Neural cell (in vitro differentiated cells): ENCODE results near the gene EIF1AD. TPM values are rescaled to one million over a fixed set of nuclear protein-coding genes. Genes with fewer than 3 reads are reported as not detected.

ENCODE experiments used
- H2AFZ ChIP-seq: fragments of 200-600, 300-800 bp; sonication (generic), shearing (Covaris generic); 2 replicates; pipeline ENCODE4 v1.6.0; 2014; ENCODE audit warnings: low read depth, mild to moderate bottlenecking, antibody characterized with exemption, low read length, moderate library complexity
- H3F3A ChIP-seq: fragments of 200-600 bp; shearing (Covaris generic); 2 replicates; pipeline ENCODE4 v1.6.1; 2016; ENCODE audit warnings: mild to moderate bottlenecking, moderate library complexity, mixed read lengths, antibody characterized with exemption, low read length; ENCODE audit not compliant: insufficient read depth, poor library complexity, severe bottlenecking
- H3K27ac ChIP-seq: fragments of 200-600, 300-800 bp; sonication (generic), shearing (Covaris generic); 2 replicates; pipeline ENCODE4 v1.5.1; 2014; ENCODE audit warnings: mild to moderate bottlenecking, low read length, moderate library complexity
- H3K27me3 ChIP-seq: fragments of 300-800, 200-600 bp; sonication (generic), shearing (Covaris generic); 2 replicates; pipeline ENCODE4 v1.6.0; 2014; ENCODE audit warnings: mild to moderate bottlenecking, low read depth, low read length, moderate library complexity; ENCODE audit not compliant: insufficient read depth
- H3K36me3 ChIP-seq: fragments of 300-800, 200-600 bp; sonication (generic), shearing (Covaris generic); 2 replicates; pipeline ENCODE4 v1.5.1; 2014; ENCODE audit warnings: mild to moderate bottlenecking, antibody characterized with exemption, low read length, moderate library complexity; ENCODE audit not compliant: insufficient read depth
- H3K4me2 ChIP-seq: fragments of 300-800, 200-600 bp; sonication (generic), shearing (Covaris generic); 2 replicates; pipeline ENCODE4 v1.6.0; 2014; ENCODE audit warnings: mild to moderate bottlenecking, low read length
- H3K4me3 ChIP-seq: fragments of 300-800, 200-600 bp; sonication (generic), shearing (Covaris generic); 2 replicates; pipeline ENCODE4 v1.5.1; 2014; ENCODE audit warnings: mild to moderate bottlenecking, low read length, moderate library complexity
- H3K79me2 ChIP-seq: fragments of 200-600 bp; shearing (Covaris generic); replicated peaks from 2 replicates; pipeline ENCODE4 v1.6.0; 2014; ENCODE audit warnings: mild to moderate bottlenecking, low read length, moderate library complexity; ENCODE audit not compliant: insufficient read depth
- H3K9ac ChIP-seq: fragments of 300-800, 200-600 bp; sonication (generic), shearing (Covaris generic); 2 replicates; pipeline ENCODE4 v1.6.1; 2016; ENCODE audit warnings: mild to moderate bottlenecking, low read length, mixed read lengths
- H3K9me2 ChIP-seq: fragments of 200-600 bp; shearing (Covaris generic); 2 replicates; pipeline ENCODE4 v1.6.1; 2016; ENCODE audit warnings: mild to moderate bottlenecking, low read length, mixed read lengths; ENCODE audit not compliant: insufficient read depth
- H3K9me3 ChIP-seq: fragments of 200-600, 300-800 bp; sonication (generic), shearing (Covaris generic); 2 replicates; pipeline ENCODE4 v1.6.1; 2016; ENCODE audit warnings: mild to moderate bottlenecking, mixed run types, low read length, moderate library complexity, mixed read lengths
- H4K20me1 ChIP-seq: fragments of 200-600 bp; shearing (Covaris generic); 2 replicates; pipeline ENCODE4 v1.6.1; 2016; ENCODE audit warnings: mild to moderate bottlenecking, mixed run types; ENCODE audit not compliant: insufficient read depth
- CTCF ChIP-seq: fragments of 450-650 bp; IDR thresholded peaks from 2 replicates; pipeline ENCODE4 v1.5.1; 2014; ENCODE audit warnings: antibody characterized with exemption, mild to moderate bottlenecking, moderate library complexity; ENCODE audit not compliant: poor library complexity, severe bottlenecking
- EP300 ChIP-seq: fragments of 450-650 bp; conservative IDR thresholded peaks from 2 replicates; pipeline ENCODE4 v1.6.1; 2014; ENCODE audit warnings: antibody characterized with exemption, mild to moderate bottlenecking, moderate library complexity; ENCODE audit not compliant: poor library complexity, severe bottlenecking
- EZH2 ChIP-seq: fragments of 200-600, 300-800 bp; shearing (Covaris generic), sonication (generic); IDR thresholded peaks from 2 replicates; pipeline ENCODE4 v1.6.1; 2014; ENCODE audit warnings: antibody characterized with exemption, low read length, borderline replicate concordance, mild to moderate bottlenecking; ENCODE audit not compliant: insufficient read depth, poor library complexity, severe bottlenecking
- MXI1 ChIP-seq: fragments of 450-650 bp; conservative IDR thresholded peaks from 2 replicates; pipeline ENCODE4 v1.6.1; 2014; ENCODE audit warnings: antibody characterized with exemption, mild to moderate bottlenecking; ENCODE audit not compliant: poor library complexity, severe bottlenecking
- POLR2AphosphoS5 ChIP-seq: IDR thresholded peaks from 2 replicates; pipeline ENCODE4 v1.6.1; 2012
- RAD21 ChIP-seq: fragments of 450-650 bp; conservative IDR thresholded peaks from 2 replicates; pipeline ENCODE4 v1.6.1; 2014; ENCODE audit warnings: antibody characterized with exemption, mild to moderate bottlenecking, moderate library complexity
- REST ChIP-seq: IDR thresholded peaks from 2 replicates; pipeline ENCODE4 v1.6.1; 2012; ENCODE audit warnings: borderline replicate concordance
- SMC3 ChIP-seq: fragments of 450-650 bp; conservative IDR thresholded peaks from 2 replicates; pipeline ENCODE4 v1.6.1; 2014; ENCODE audit warnings: antibody characterized with exemption, mild to moderate bottlenecking, moderate library complexity; ENCODE audit not compliant: poor library complexity
- TAF1 ChIP-seq: IDR thresholded peaks from 2 replicates; pipeline ENCODE4 v1.6.1; 2012; ENCODE audit warnings: low read depth
- polyA plus RNA-seq: library from polyadenylated mRNA; depleted of rRNA; stranded (reverse); fragments of >200 nt; gene quantifications from 2 replicates; pipeline ENCODE4 v1.2.3, GENCODE V29; 2014

Gene EIF1AD
- polyA plus RNA-seq, 1 donor from 2014 or later: 34.9 TPM

- H3K9me2 ChIP-seq: no peaks in the 10 kb centered on the region
- no peak overlapping the region for H3K4me3 ChIP-seq
- H3K27me3 ChIP-seq: no peaks in the 10 kb centered on the region
- no peaks in the 10 kb centered on the region for H3F3A ChIP-seq
- no peak overlapping the region for H3K9ac ChIP-seq
- no peaks in the 10 kb centered on the region for H3K9me3 ChIP-seq
- H3K36me3 ChIP-seq: no peaks in the 10 kb centered on the region
- TF ChIP-seq EP300: no peak
- no peak for TF ChIP-seq POLR2AphosphoS5
- TF ChIP-seq EZH2: no peak
- no peaks in the 10 kb centered on the region for H4K20me1 ChIP-seq
- no peak overlapping the region for H2AFZ ChIP-seq
- no peak overlapping the region for H3K27ac ChIP-seq
- H3K79me2 ChIP-seq: no peaks in the 10 kb centered on the region
- no peak overlapping the region for H3K4me2 ChIP-seq
Measured at GRCh38 chr11:66036334-66036710, 34.4 kb upstream of the EIF1AD start.

GRCh38 chr11:66035653-66036333, 33.8 kb upstream of the EIF1AD start:
- H3K27me3 ChIP-seq: no peaks in the 10 kb centered on the region

More at GRCh38 chr11:66035653-66036333, 33.8 kb upstream of the EIF1AD start:
- Histone ChIP-seq H3K4me3 (no peak overlapping the region), H3K9me3 (no peaks in the 10 kb centered on the region), H3K4me2 (no peak overlapping the region), H3K9me2 (no peaks in the 10 kb centered on the region), H4K20me1 (no peaks in the 10 kb centered on the region), H3K27ac (no peak overlapping the region), H3K36me3 (no peaks in the 10 kb centered on the region), H3K79me2 (no peaks in the 10 kb centered on the region), H3F3A (no peaks in the 10 kb centered on the region), H2AFZ (no peak overlapping the region), H3K9ac (no peak overlapping the region)
- TF ChIP-seq TAF1: no peak
- no peak for TF ChIP-seq REST
- no peak for TF ChIP-seq RAD21
- TF ChIP-seq SMC3: no peak
- TF ChIP-seq CTCF: no peak
- TF ChIP-seq EZH2: no peak
- no peak for TF ChIP-seq EP300
- no peak for TF ChIP-seq POLR2AphosphoS5
- TF ChIP-seq MXI1: no peak
